ENCODE measurements around the gene MKS1. TPM values are rescaled to one million over a fixed set of nuclear protein-coding genes. Genes with fewer than 3 reads are reported as not detected.

The MKS1 gene
- total RNA-seq, 2 donors from 2014 or later: 14.1 to 28.7 TPM

GRCh38 chr17:58204796-58205195 lies 14.3 kb downstream of the MKS1 start:
- TF ChIP-seq CTCF (IDR thresholded peaks at IDR 0.05) (no peak), POLR2A (IDR thresholded peaks at IDR 0.05) (no peak), POLR2AphosphoS5 (IDR thresholded peaks at IDR 0.05) (no peak)
- no peaks in the 10 kb centered on the region for H3K27me3 ChIP-seq (replicated peaks; ENCODE audit: insufficient read depth)
- H3K4me1 ChIP-seq (replicated peaks): no peaks in the 10 kb centered on the region
- H3K9me3 ChIP-seq: no peaks in the 10 kb centered on the region
- intact Hi-C loops (cut with DNase I): no loop called here
- H3K36me3 ChIP-seq: no peaks in the 10 kb centered on the region
- no peak overlapping the region for H3K27ac ChIP-seq
- WGBS: 91% methylated on average over 5 of the region's 5 CpGs
- DNase-seq (ENCODE audit: low spot score): no peak
- H3K4me3 ChIP-seq: no peak overlapping the region

- Histone ChIP-seq H3K36me3 (no peaks in the 10 kb centered on the region), H3K27me3 (replicated peaks; ENCODE audit: insufficient read depth) (no peaks in the 10 kb centered on the region), H3K4me1 (replicated peaks) (no peaks in the 10 kb centered on the region), H3K27ac (no peak overlapping the region), H3K9me3 (no peaks in the 10 kb centered on the region), H3K4me3 (no peak overlapping the region)
- DNase-seq (ENCODE audit: low spot score): no peak
- WGBS: 67% methylated on average over 7 of the region's 7 CpGs
- no peak for TF ChIP-seq POLR2A (IDR thresholded peaks at IDR 0.05)
- TF ChIP-seq POLR2AphosphoS5 (IDR thresholded peaks at IDR 0.05): no peak
- TF ChIP-seq CTCF (IDR thresholded peaks at IDR 0.05): no peak
- intact Hi-C loops (cut with DNase I): no loop called here
Measured at GRCh38 chr17:58202859-58203258, 16.2 kb downstream of the MKS1 start.

- Histone ChIP-seq H3K9me3 (no peaks in the 10 kb centered on the region), H3K4me3 (no peak overlapping the region), H3K27me3 (replicated peaks; ENCODE audit: insufficient read depth) (no peaks in the 10 kb centered on the region), H3K4me1 (replicated peaks) (no peaks in the 10 kb centered on the region), H3K36me3 (no peaks in the 10 kb centered on the region), H3K27ac (no peak overlapping the region)
- peak in 2 of 4 experiments; percentile 15 to 24 for TF ChIP-seq CTCF (IDR thresholded peaks at IDR 0.05)
- TF ChIP-seq POLR2AphosphoS5 (IDR thresholded peaks at IDR 0.05): no peak
- 44% methylated on average over 14 of the region's 14 CpGs for WGBS
- intact Hi-C loops (cut with DNase I): no loop called here
- peak; percentile 20 for DNase-seq (ENCODE audit: low spot score)
Measured at GRCh38 chr17:58200024-58200633, 18.9 kb downstream of the MKS1 start.

- TF ChIP-seq POLR2AphosphoS5 (IDR thresholded peaks at IDR 0.05): no peak
- no peak for TF ChIP-seq CTCF (IDR thresholded peaks at IDR 0.05)
- no peak for TF ChIP-seq POLR2A (IDR thresholded peaks at IDR 0.05)
- H3K9me3 ChIP-seq: no peaks in the 10 kb centered on the region
- DNase-seq (ENCODE audit: low spot score): no peak
- H3K4me3 ChIP-seq: no peak overlapping the region
- no peaks in the 10 kb centered on the region for H3K36me3 ChIP-seq
- intact Hi-C loops (cut with DNase I): no loop called here
- no peaks in the 10 kb centered on the region for H3K4me1 ChIP-seq (replicated peaks)
- H3K27ac ChIP-seq: no peak overlapping the region
- H3K27me3 ChIP-seq (replicated peaks; ENCODE audit: insufficient read depth): peaks cover 5% of the 10 kb centered on the region
- 88% methylated on average over 7 of the region's 7 CpGs for WGBS
Measured at GRCh38 chr17:58196610-58197009, 22.4 kb downstream of the MKS1 start.

- intact Hi-C loops (cut with DNase I): no loop called here
- Histone ChIP-seq H3K36me3 (no peaks in the 10 kb centered on the region), H3K4me1 (replicated peaks) (no peaks in the 10 kb centered on the region), H3K27me3 (replicated peaks; ENCODE audit: insufficient read depth) (peaks cover 6% of the 10 kb centered on the region), H3K4me3 (no peak overlapping the region), H3K27ac (no peak overlapping the region), H3K9me3 (no peaks in the 10 kb centered on the region)
- TF ChIP-seq CTCF (IDR thresholded peaks at IDR 0.05): no peak
- no peak for TF ChIP-seq POLR2A (IDR thresholded peaks at IDR 0.05)
- no peak for TF ChIP-seq POLR2AphosphoS5 (IDR thresholded peaks at IDR 0.05)
- DNase-seq (ENCODE audit: low spot score): no peak
- WGBS: 80% methylated on average over 5 of the region's 5 CpGs
Measured at GRCh38 chr17:58195518-58196123, 23.4 kb downstream of the MKS1 start.

All from prostate gland (tissue), 2 donors.